Measurements from ENCODE around the gene CCDC187. TPM values are rescaled to one million over a fixed set of nuclear protein-coding genes. Genes with fewer than 3 reads are reported as not detected.

Gene CCDC187
- total and polyA plus RNA-seq, 2 of the 4 experiments (the other 2 are of a cell fraction): not detected

DNA sequence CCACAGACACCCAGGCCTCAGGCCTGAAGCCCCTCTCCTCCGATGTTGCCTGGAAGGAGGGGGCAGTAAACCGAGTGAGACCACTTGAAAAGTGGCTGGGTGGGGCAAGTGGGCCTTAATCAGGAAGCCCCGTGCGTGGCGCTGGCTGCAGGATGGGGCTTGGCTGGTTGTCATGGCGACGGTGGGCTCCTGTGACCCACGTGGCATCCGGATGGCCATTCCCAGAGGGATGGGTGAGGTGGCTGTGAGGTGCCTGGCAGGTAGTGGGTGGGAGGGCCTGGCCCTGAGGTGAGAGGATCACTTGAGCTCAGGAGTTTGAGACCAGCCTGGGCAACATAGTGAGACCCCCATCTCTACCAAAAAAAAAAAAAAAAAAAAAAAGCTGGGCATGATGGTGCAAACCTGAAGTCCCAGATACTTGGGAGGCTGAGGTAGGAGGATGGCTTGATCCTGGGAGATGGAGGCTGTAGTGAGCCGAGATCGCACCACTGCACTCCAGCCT is 28.6 kb upstream of the CCDC187 start:
- no peaks in the 10 kb centered on the region for H3K9me3 ChIP-seq (ENCODE audit: control insufficient read depth, insufficient read depth, low read length)
- BruUV-seq (replicated peaks): no TSS peak
- peaks cover 91% of the 10 kb centered on the region for H4K20me1 ChIP-seq (ENCODE audit: insufficient read depth, low read length)
- no peaks in the 10 kb centered on the region for H3K27me3 ChIP-seq (ENCODE audit: control insufficient read depth, insufficient read depth, low read length)
- WGBS, 2 experiments (ENCODE audit: extremely low coverage in 2 of 2, insufficient read length in 1 of 2): 91% methylated on average over 8 of the region's 11 CpGs; no CpG with 5 or more reads in 1 of the 2 experiments
- no peak for ATAC-seq (ENCODE audit: low read depth)
- no peak overlapping the region for H3K4ac ChIP-seq (ENCODE audit: low read depth, low read length)
- ChIA-PET CTCF (interaction anchor here (0.6 kb wide), 1 partner anchor 40 kb away, joined by 3 read pairs; no protein-coding TSS in a partner anchor), POLR2A (ENCODE audit: unreplicated experiment) (no interaction called here)
- in situ Hi-C loops (cut with MboI; ENCODE audit: low sequenced_read_pairs) (no loop called here), intact Hi-C loops (cut with micrococcal nuclease) (no loop called here), dilution Hi-C loops (cut with HindIII; ENCODE audit: low sequenced_read_pairs, unreplicated experiment) (no loop called here)
- H3K4me3 ChIP-seq (ENCODE audit: insufficient read depth, low read depth, low read length): no peak overlapping the region
- H2BK5ac ChIP-seq (ENCODE audit: low read depth, low read length, poor library complexity, severe bottlenecking): no peak overlapping the region
- no peak overlapping the region for H3K23ac ChIP-seq (ENCODE audit: low read depth, low read length)
- H2BK120ac ChIP-seq (ENCODE audit: low read depth, low read length): no peak overlapping the region
- TF ChIP-seq MXI1 (IDR thresholded peaks at IDR 0.05; ENCODE audit: borderline replicate concordance, low read depth, low read length) (no peak), RAD21 (IDR thresholded peaks at IDR 0.05; ENCODE audit: low read length) (no peak), POLR2A (IDR thresholded peaks at IDR 0.05; ENCODE audit: low read depth, low read length) (no peak), MAFK (IDR thresholded peaks at IDR 0.05; ENCODE audit: low read depth, low read length) (no peak), RFX5 (IDR thresholded peaks at IDR 0.05; ENCODE audit: low read depth, low read length) (no peak), MAZ (IDR thresholded peaks at IDR 0.05; ENCODE audit: borderline replicate concordance, low read depth, low read length) (no peak), CHD1 (IDR thresholded peaks at IDR 0.05; ENCODE audit: low read depth, low read length) (no peak), RCOR1 (IDR thresholded peaks at IDR 0.05; ENCODE audit: insufficient replicate concordance, low read length) (no peak), CEBPB (IDR thresholded peaks at IDR 0.05; ENCODE audit: low read depth, low read length) (no peak), BHLHE40 (IDR thresholded peaks at IDR 0.05; ENCODE audit: low read depth, low read length) (no peak), CTCF (conservative IDR thresholded peaks at IDR 0.05; ENCODE audit: low read depth, low read length) (no peak), NFE2L2 (IDR thresholded peaks at IDR 0.05; ENCODE audit: low read depth, low read length) (no peak), FOS (IDR thresholded peaks at IDR 0.05; ENCODE audit: low read depth, low read length) (no peak), ELK1 (IDR thresholded peaks at IDR 0.05; ENCODE audit: borderline replicate concordance, low read depth, low read length) (no peak)
- no peak overlapping the region for H4K8ac ChIP-seq (ENCODE audit: low read depth in 2 of 2, low read length in 2 of 2)
- no peak overlapping the region for H2AK9ac ChIP-seq (replicated peaks; ENCODE audit: low read depth, low read length, poor library complexity)
- H3K14ac ChIP-seq (replicated peaks; ENCODE audit: low read depth, low read length): no peak overlapping the region
- H3K18ac ChIP-seq (ENCODE audit: low read depth, low read length): no peak overlapping the region
- peaks cover 55% of the 10 kb centered on the region for H3K36me3 ChIP-seq (ENCODE audit: control insufficient read depth, insufficient read depth, low read length)
- H3K9me1 ChIP-seq (ENCODE audit: insufficient read depth, low read length): peaks cover 6% of the 10 kb centered on the region; the same call in 1 of the 2 replicates
- peaks cover 4 to 68% of the 10 kb centered on the region in 2 experiments for H3K79me1 ChIP-seq (ENCODE audit: low read depth in 1 of 2, low read length in 2 of 2)
- H3K27ac ChIP-seq (ENCODE audit: insufficient read depth, low read length): no peak overlapping the region
- no peak overlapping the region for H2AFZ ChIP-seq (replicated peaks; ENCODE audit: low read length, poor library complexity)
- H2BK20ac ChIP-seq (ENCODE audit: low read depth, low read length): no peak overlapping the region
- no peak overlapping the region for H3K9ac ChIP-seq (ENCODE audit: low read depth, low read length)
- H4K91ac ChIP-seq (ENCODE audit: insufficient read depth, low read depth, low read length): no peak overlapping the region
- H2AK5ac ChIP-seq (ENCODE audit: low read depth, low read length): no peak overlapping the region
- no peak overlapping the region for H4K5ac ChIP-seq (ENCODE audit: low read depth, low read length)
- no peak overlapping the region for H3K56ac ChIP-seq (ENCODE audit: extremely low read depth, insufficient read depth, low read length)
- no peak for DNase-seq
- H2BK15ac ChIP-seq (ENCODE audit: low read depth, low read length): no peak overlapping the region
- H3K4me2 ChIP-seq (ENCODE audit: low read depth, low read length): no peak overlapping the region
- H3K4me1 ChIP-seq (ENCODE audit: control insufficient read depth, insufficient read depth, low read length): peaks cover 27% of the 10 kb centered on the region
